Immature natural killer cell (primary cell): ENCODE data around the gene PCDHA3. TPM values are rescaled to one million over a fixed set of nuclear protein-coding genes. Genes with fewer than 3 reads are reported as not detected.
"Not testable (repeated sequence)": the region's sequence is repeated elsewhere in the genome, so short reads cannot be mapped to it uniquely, and the experiment has no call there.

Experiments used
- DNase-seq, 3 donors: peaks; one replicate each; pipeline ENCODE4 v3.0.0; 2022; ENCODE audit warnings: mixed read lengths in 1 of 3
- H3K27ac Mint-ChIP-seq, 6 donors: one replicate each; pipeline ENCODE4 v1.8.0; 2020; ENCODE audit warnings: mixed read lengths in 6 of 6, mild to moderate bottlenecking in 5 of 6, inconsistent platforms in 4 of 6, moderate library complexity in 3 of 6
- H3K27me3 Mint-ChIP-seq, 3 donors: one replicate each; pipeline ENCODE4 v1.8.0; 2020 to 2021; ENCODE audit warnings: low read depth in 3 of 3, mild to moderate bottlenecking in 3 of 3, mixed read lengths in 3 of 3, moderate library complexity in 3 of 3, inconsistent platforms in 1 of 3
- H3K36me3 Mint-ChIP-seq, 3 donors: one replicate each; pipeline ENCODE4 v1.8.0; 2020; ENCODE audit warnings: mixed read lengths in 3 of 3, inconsistent platforms in 2 of 3, mild to moderate bottlenecking in 2 of 3
- H3K4me1 Mint-ChIP-seq, 2 donors: one replicate each; pipeline ENCODE4 v1.8.0; 2020; ENCODE audit warnings: inconsistent platforms in 2 of 2, mild to moderate bottlenecking in 2 of 2, mixed read lengths in 2 of 2, moderate library complexity in 1 of 2
- H3K4me3 Mint-ChIP-seq, 5 donors: one replicate each; pipeline ENCODE4 v1.8.0; 2020; ENCODE audit warnings: mild to moderate bottlenecking in 5 of 5, mixed read lengths in 5 of 5, inconsistent platforms in 3 of 5, moderate library complexity in 3 of 5
- H3K9me3 Mint-ChIP-seq, 6 donors: one replicate each; pipeline ENCODE4 v1.8.0; 2020; ENCODE audit warnings: mild to moderate bottlenecking in 6 of 6, mixed read lengths in 6 of 6, inconsistent platforms in 4 of 6, moderate library complexity in 3 of 6
- polyA plus RNA-seq, 3 donors: library from polyadenylated mRNA; unstranded; fragments of 300-500 nt; fragmentation: Illumina TruSeq; gene quantifications; one replicate each; pipeline ENCODE4 v1.2.3, GENCODE V29; 2021

PCDHA3 gene
- polyA plus RNA-seq, 3 donors from 2014 or later = not detected

- peaks cover 2 to 23% (median 5%) of the 10 kb centered on the region in 3 donors for H3K27me3 Mint-ChIP-seq
- H3K27ac Mint-ChIP-seq = no peak overlapping the region
- peaks cover 3 to 18% (median 3%) of the 10 kb centered on the region in 3 donors for H3K36me3 Mint-ChIP-seq
- H3K4me1 Mint-ChIP-seq = no peaks in the 10 kb centered on the region
- H3K4me3 Mint-ChIP-seq = no peak overlapping the region
- H3K9me3 Mint-ChIP-seq = peaks cover 12 to 63% (median 41%) of the 10 kb centered on the region in 6 donors
- no peak for DNase-seq
These were observed 4.2 kb upstream of the PCDHA3 start for GRCh38 chr5:140796718-140797095.

- no peak for DNase-seq
- Mint-ChIP-seq H3K27me3 (peaks cover 6 to 26% (median 16%) of the 10 kb centered on the region in 3 donors), H3K4me1 (no peaks in the 10 kb centered on the region), H3K36me3 (peaks cover under 1 to 8% (median 4%) of the 10 kb centered on the region in 3 donors), H3K4me3 (no peak overlapping the region), H3K27ac (no peak overlapping the region), H3K9me3 (peaks cover 10 to 47% (median 30%) of the 10 kb centered on the region in 6 donors)
These were observed 611 bp downstream of the PCDHA3 start for GRCh38 chr5:140801494-140801841.

- not testable (repeated sequence) for H3K36me3 Mint-ChIP-seq, H3K4me3 Mint-ChIP-seq, H3K27ac Mint-ChIP-seq, H3K4me1 Mint-ChIP-seq, DNase-seq
- peaks cover 9 to 50% (median 30%) of the 10 kb centered on the region in 6 donors for H3K9me3 Mint-ChIP-seq
- peaks cover 6 to 31% (median 20%) of the 10 kb centered on the region in 3 donors for H3K27me3 Mint-ChIP-seq
These were observed 1.5 kb downstream of the PCDHA3 start for GRCh38 chr5:140802381-140802780.

GRCh38 chr5:140802781-140803271, 2.0 kb downstream of the PCDHA3 start:
- Mint-ChIP-seq H3K4me3 (no peak overlapping the region), H3K36me3 (peaks cover 4 to 5% (median 5%) of the 10 kb centered on the region in 3 donors), H3K9me3 (peaks cover 10 to 52% (median 32%) of the 10 kb centered on the region in 6 donors), H3K27ac (no peak overlapping the region), H3K4me1 (no peaks in the 10 kb centered on the region), H3K27me3 (peaks cover 6 to 31% (median 20%) of the 10 kb centered on the region in 3 donors)
- DNase-seq = no peak

- H3K27ac Mint-ChIP-seq = no peak within 1 kb of the TSS
These were observed 6.2 kb downstream of the PCDHA3 start, which contains the start of gene PCDHA4 for GRCh38 chr5:140806834-140807775. PCDHA4 (plus strand) TSS chr5:140807068.

GRCh38 chr5:140808241-140808888, 7.5 kb downstream of the PCDHA3 start:
- peaks cover 4 to 20% (median 18%) of the 10 kb centered on the region in 3 donors for H3K27me3 Mint-ChIP-seq
- not testable (repeated sequence) for DNase-seq, H3K36me3 Mint-ChIP-seq, H3K4me1 Mint-ChIP-seq, H3K4me3 Mint-ChIP-seq, H3K27ac Mint-ChIP-seq
- H3K9me3 Mint-ChIP-seq = peaks cover 16 to 49% (median 25%) of the 10 kb centered on the region in 6 donors

More at GRCh38 chr5:140806834-140807775, 6.2 kb downstream of the PCDHA3 start, which contains the start of gene PCDHA4:
- Mint-ChIP-seq H3K4me3 (peak within 1 kb of the TSS in 1 of 5 donors; percentile 27), H3K27me3 (peaks cover 6 to 18% (median 18%) of the 10 kb centered on the region in 3 donors), H3K4me1 (no peaks in the 10 kb centered on the region), H3K9me3 (peaks cover 12 to 40% (median 24%) of the 10 kb centered on the region in 6 donors), H3K36me3 (peaks cover 4 to 5% (median 5%) of the 10 kb centered on the region in 3 donors)
- DNase-seq = no peak

- Mint-ChIP-seq H3K27me3 (peaks cover 2 to 21% (median 13%) of the 10 kb centered on the region in 3 donors), H3K36me3 (peaks cover 0 to 5% (median 4%) of the 10 kb centered on the region in 3 donors)
These were observed 8.0 kb downstream of the PCDHA3 start for GRCh38 chr5:140808889-140809291.

GRCh38 chr5:140821375-140822280, 20.8 kb downstream of the PCDHA3 start, which contains the start of gene PCDHA5:
PCDHA5 (plus strand) TSS chr5:140821613.
- peaks cover 2 to 10% (median 8%) of the 10 kb centered on the region in 3 donors for H3K27me3 Mint-ChIP-seq
- H3K36me3 Mint-ChIP-seq = no peaks in the 10 kb centered on the region
- H3K9me3 Mint-ChIP-seq = peaks cover 4 to 28% (median 9%) of the 10 kb centered on the region in 6 donors
- H3K4me3 Mint-ChIP-seq = no peak within 1 kb of the TSS
- no peak for DNase-seq
- H3K4me1 Mint-ChIP-seq = no peaks in the 10 kb centered on the region
- H3K27ac Mint-ChIP-seq = no peak within 1 kb of the TSS

More at GRCh38 chr5:140808889-140809291, 8.0 kb downstream of the PCDHA3 start:
- Mint-ChIP-seq H3K27ac (no peak overlapping the region), H3K9me3 (peaks cover 12 to 45% (median 21%) of the 10 kb centered on the region in 6 donors), H3K4me3 (no peak overlapping the region), H3K4me1 (no peaks in the 10 kb centered on the region)
- no peak for DNase-seq

- H3K4me1 Mint-ChIP-seq = no peaks in the 10 kb centered on the region
- peaks cover 2 to 13% (median 13%) of the 10 kb centered on the region in 3 donors for H3K27me3 Mint-ChIP-seq
- H3K4me3 Mint-ChIP-seq = no peak overlapping the region
- H3K36me3 Mint-ChIP-seq = no peaks in the 10 kb centered on the region
- no peak for DNase-seq
- peaks cover 4 to 32% (median 12%) of the 10 kb centered on the region in 6 donors for H3K9me3 Mint-ChIP-seq
- no peak overlapping the region for H3K27ac Mint-ChIP-seq
These were observed 21.4 kb downstream of the PCDHA3 start for GRCh38 chr5:140822281-140822629.

GRCh38 chr5:140822969-140823368, 22.1 kb downstream of the PCDHA3 start:
- H3K9me3 Mint-ChIP-seq = peaks cover 3 to 39% (median 18%) of the 10 kb centered on the region in 6 donors
- H3K36me3 Mint-ChIP-seq, DNase-seq, H3K4me1 Mint-ChIP-seq, H3K4me3 Mint-ChIP-seq, H3K27ac Mint-ChIP-seq: not testable (repeated sequence)
- H3K27me3 Mint-ChIP-seq = peaks cover 7 to 15% (median 14%) of the 10 kb centered on the region in 3 donors

- peaks cover 9 to 14% (median 13%) of the 10 kb centered on the region in 3 donors for H3K27me3 Mint-ChIP-seq
- H3K4me1 Mint-ChIP-seq = no peaks in the 10 kb centered on the region
- H3K9me3 Mint-ChIP-seq = peaks cover 2 to 44% (median 20%) of the 10 kb centered on the region in 6 donors
- DNase-seq = no peak
- no peak overlapping the region for H3K4me3 Mint-ChIP-seq
- H3K27ac Mint-ChIP-seq = no peak overlapping the region
- peaks cover 0 to 6% (median 0%) of the 10 kb centered on the region in 3 donors for H3K36me3 Mint-ChIP-seq
These were observed 22.6 kb downstream of the PCDHA3 start for GRCh38 chr5:140823475-140823874.

GRCh38 chr5:140827704-140828361, 27.0 kb downstream of the PCDHA3 start, which contains the start of gene PCDHA6:
PCDHA6 (plus strand) TSS chr5:140827960; CDS start chr5:140828092, 132 bp downstream.
- Mint-ChIP-seq H3K27ac (no peak within 1 kb of the TSS), H3K27me3 (peaks cover 12 to 25% (median 19%) of the 10 kb centered on the region in 3 donors), H3K4me1 (no peaks in the 10 kb centered on the region), H3K9me3 (peaks cover 7 to 60% (median 33%) of the 10 kb centered on the region in 6 donors), H3K4me3 (no peak within 1 kb of the TSS), H3K36me3 (peaks cover 0 to 13% (median 0%) of the 10 kb centered on the region in 3 donors)
- no peak for DNase-seq
